SU-DHL-6 (cell line): Measurements from ENCODE around the gene LYRM7.

Experiments
- H2AFZ ChIP-seq: fragments of 200-600 bp; sonication (generic); 2 replicates; pipeline ENCODE4 v1.6.1; 2014; ENCODE audit warnings: low read depth, mild to moderate bottlenecking, moderate library complexity, mixed read lengths, antibody characterized with exemption, low read length; ENCODE audit not compliant: severe bottlenecking
- H3F3A ChIP-seq: fragments of 200-600 bp; shearing (Covaris generic); 2 replicates; pipeline ENCODE4 v1.6.0; 2016; ENCODE audit warnings: antibody characterized with exemption, mild to moderate bottlenecking; ENCODE audit not compliant: insufficient read depth
- H3K27ac ChIP-seq: fragments of 200-600 bp; sonication (generic); 2 replicates; pipeline ENCODE4 v1.5.1; 2016; ENCODE audit warnings: low read depth, mild to moderate bottlenecking, low read length, moderate library complexity, mixed read lengths
- H3K27me3 ChIP-seq: fragments of 200-600 bp; sonication (generic), shearing (Covaris generic); 2 replicates; pipeline ENCODE4 v1.6.0; 2014; ENCODE audit warnings: mild to moderate bottlenecking, low read length
- H3K36me3 ChIP-seq: fragments of 200-600 bp; sonication (generic); 2 replicates; pipeline ENCODE4 v1.6.1; 2014; ENCODE audit warnings: mild to moderate bottlenecking, low read length, mixed read lengths
- H3K4me2 ChIP-seq: fragments of 300-600, 200-600 bp; shearing (Covaris generic), sonication (generic); 2 replicates; pipeline ENCODE4 v1.6.0; 2014; ENCODE audit warnings: low read length, low read depth, mild to moderate bottlenecking; ENCODE audit not compliant: poor library complexity, severe bottlenecking
- H3K4me3 ChIP-seq: fragments of 200-600 bp; sonication (generic); 2 replicates; pipeline ENCODE4 v1.5.1; 2014; ENCODE audit warnings: antibody characterized with exemption, low read length, mild to moderate bottlenecking, mixed read lengths; ENCODE audit not compliant: insufficient read depth, poor library complexity, severe bottlenecking
- H3K79me2 ChIP-seq: fragments of 200-600 bp; sonication (generic); 2 replicates; pipeline ENCODE4 v1.6.1; 2014; ENCODE audit warnings: mild to moderate bottlenecking, low read length, moderate library complexity; ENCODE audit not compliant: insufficient read depth
- H3K9ac ChIP-seq: fragments of 200-600 bp; sonication (generic); 2 replicates; pipeline ENCODE4 v1.7.0; 2014; ENCODE audit warnings: mild to moderate bottlenecking, low read length
- H3K9me2 ChIP-seq: fragments of 200-600 bp; sonication (generic); replicated peaks from 2 replicates; pipeline ENCODE4 v1.6.1; 2014; ENCODE audit warnings: low read length; ENCODE audit not compliant: insufficient read depth
- H3K9me3 ChIP-seq: fragments of 200-600 bp; sonication (generic); 2 replicates; pipeline ENCODE4 v1.6.1; 2014; ENCODE audit warnings: low read length, mixed read lengths; ENCODE audit not compliant: insufficient read depth
- H4K20me1 ChIP-seq: fragments of 200-600 bp; sonication (generic); 2 replicates; pipeline ENCODE4 v1.6.1; 2014; ENCODE audit warnings: low read depth, mild to moderate bottlenecking, antibody characterized with exemption, low read length, moderate library complexity, mixed read lengths
- CTCF ChIP-seq: fragments of 200-600 bp; sonication (generic); IDR thresholded peaks from one replicate; pipeline ENCODE4 v1.5.1; 2017; ENCODE audit warnings: antibody characterized with exemption, mild to moderate bottlenecking, low read length, moderate library complexity; ENCODE audit not compliant: insufficient read depth, poor library complexity, severe bottlenecking
- EZH2phosphoT487 ChIP-seq: fragments of 200-600 bp; sonication (generic), shearing (Covaris generic); conservative IDR thresholded peaks from 2 replicates; pipeline ENCODE4 v1.6.1; 2018; ENCODE audit warnings: mild to moderate bottlenecking, antibody characterized with exemption, low read length, moderate library complexity, mixed read lengths

LYRM7 gene

GRCh38 chr5:131230406-131230805, 59.7 kb downstream of the LYRM7 start:
- Histone ChIP-seq H3F3A (peaks cover 6% of the 10 kb centered on the region; the same call in 1 of the 2 replicates), H3K27me3 (no peaks in the 10 kb centered on the region), H3K36me3 (0 out of 2 replicates have a peak, but pooled peaks cover 3% of the 10 kb centered on the region), H3K4me3 (no peak overlapping the region), H3K9me2 (no peaks in the 10 kb centered on the region), H3K79me2 (no peaks in the 10 kb centered on the region; the same call in 1 of the 2 replicates), H3K27ac (no peak overlapping the region), H3K9me3 (no peaks in the 10 kb centered on the region), H4K20me1 (no peaks in the 10 kb centered on the region), H3K4me2 (no peak overlapping the region), H2AFZ (no peak overlapping the region), H3K9ac (no peak overlapping the region)
- TF ChIP-seq CTCF = no peak
- no peak for TF ChIP-seq EZH2phosphoT487

- Histone ChIP-seq H3K9me3 (no peaks in the 10 kb centered on the region), H3K27ac (no peak overlapping the region), H4K20me1 (no peaks in the 10 kb centered on the region), H3F3A (no peaks in the 10 kb centered on the region), H3K4me2 (no peak overlapping the region), H2AFZ (no peak overlapping the region), H3K9me2 (no peaks in the 10 kb centered on the region), H3K79me2 (no peaks in the 10 kb centered on the region), H3K27me3 (no peaks in the 10 kb centered on the region), H3K36me3 (0 out of 2 replicates have a peak, but pooled peaks cover 12% of the 10 kb centered on the region), H3K4me3 (no peak overlapping the region), H3K9ac (no peak overlapping the region)
- no peak for TF ChIP-seq CTCF
- no peak for TF ChIP-seq EZH2phosphoT487
These were observed 68.9 kb downstream of the LYRM7 start for GRCh38 chr5:131239686-131240085.

- no peaks in the 10 kb centered on the region for H3K27me3 ChIP-seq
- no peaks in the 10 kb centered on the region for H3K79me2 ChIP-seq
- no peak overlapping the region for H3K9ac ChIP-seq
- no peak overlapping the region for H3K27ac ChIP-seq
- H3K4me2 ChIP-seq = no peak overlapping the region
- peaks cover 12% of the 10 kb centered on the region; the same call in 1 of the 2 replicates for H3K36me3 ChIP-seq
- TF ChIP-seq CTCF (no peak), EZH2phosphoT487 (no peak)
- H4K20me1 ChIP-seq = no peaks in the 10 kb centered on the region
- H3K9me2 ChIP-seq = no peaks in the 10 kb centered on the region
- no peak overlapping the region for H2AFZ ChIP-seq
- H3K9me3 ChIP-seq = no peaks in the 10 kb centered on the region
- H3K4me3 ChIP-seq = no peak overlapping the region
- no peaks in the 10 kb centered on the region for H3F3A ChIP-seq
These were observed 72.0 kb downstream of the LYRM7 start for GRCh38 chr5:131242728-131243255.
